Hepatocyte (in vitro differentiated cells): ENCODE measurements around the gene ITPRID2.

Source experiments
- CTCF ChIP-seq: fragments of 200-600 bp; sonication (generic); IDR thresholded peaks from 2 replicates; pipeline ENCODE4 v1.5.1; 2016; ENCODE audit warnings: antibody characterized with exemption, mild to moderate bottlenecking; ENCODE audit not compliant: poor library complexity
- EZH2 ChIP-seq: fragments of 200-600 bp; sonication (generic); IDR thresholded peaks from 2 replicates; pipeline ENCODE4 v1.6.1; 2016; ENCODE audit warnings: antibody characterized with exemption, mild to moderate bottlenecking, borderline replicate concordance
- EZH2phosphoT487 ChIP-seq: fragments of 200-600 bp; sonication (generic); IDR thresholded peaks from one replicate; pipeline ENCODE4 v1.6.1; 2018; ENCODE audit warnings: antibody characterized with exemption, mild to moderate bottlenecking, low read depth, moderate library complexity; ENCODE audit not compliant: unreplicated experiment, severe bottlenecking

GRCh38 chr2:181857483-181857882, 34.0 kb upstream of the ITPRID2 start:
- no peak for TF ChIP-seq EZH2
- no peak for TF ChIP-seq CTCF
- TF ChIP-seq EZH2phosphoT487, result no peak
